ENCODE results near the gene OR51G2.
"Not testable (repeated sequence)": the region's sequence is repeated elsewhere in the genome, so short reads cannot be mapped to it uniquely, and the experiment has no call there.

The OR51G2 gene

GRCh38 chr11:4919250-4919649 is at the start of gene OR51G2:
OR51G2 (minus strand) TSS chr11:4919350; CDS start chr11:4915663, 3,687 bp downstream.
- no peak for DNase-seq (ENCODE audit: low spot score)

- DNase-seq (ENCODE audit: low spot score), result no peak
Measured at GRCh38 chr11:4962816-4963215, 43.7 kb upstream of the OR51G2 start.

- DNase-seq (ENCODE audit: low spot score), result no peak
Measured at GRCh38 chr11:4960877-4961276, 41.7 kb upstream of the OR51G2 start.

GRCh38 chr11:4957396-4957795 is 38.2 kb upstream of the OR51G2 start:
- no peak for DNase-seq (ENCODE audit: low spot score)

GRCh38 chr11:4955613-4956012 is 36.5 kb upstream of the OR51G2 start, which contains the start of gene OR51A2:
OR51A2 (minus strand) TSS chr11:4955713; CDS start chr11:4955713, 0 bp downstream.
- DNase-seq (ENCODE audit: low spot score), result not testable (repeated sequence)

GRCh38 chr11:4947505-4947904 is 28.4 kb upstream of the OR51G2 start, which contains the start of gene OR51A4:
OR51A4 (minus strand) TSS chr11:4947605; CDS start chr11:4947100, 505 bp downstream.
- DNase-seq (ENCODE audit: low spot score), result no peak

GRCh38 chr11:4936745-4937144 is 17.6 kb upstream of the OR51G2 start:
- no peak for DNase-seq (ENCODE audit: low spot score)

GRCh38 chr11:4932751-4933150 is 13.6 kb upstream of the OR51G2 start:
- no peak for DNase-seq (ENCODE audit: low spot score)

GRCh38 chr11:4926608-4927007 is 7.5 kb upstream of the OR51G2 start:
- no peak for DNase-seq (ENCODE audit: low spot score)

- no peak for DNase-seq (ENCODE audit: low spot score)
Measured at GRCh38 chr11:4924239-4924638, 5.1 kb upstream of the OR51G2 start, which contains the start of gene OR51G1. OR51G1 (minus strand) TSS chr11:4924339; CDS start chr11:4924339, 0 bp downstream.

GRCh38 chr11:4922304-4922703 is 3.2 kb upstream of the OR51G2 start:
- DNase-seq (ENCODE audit: low spot score), result no peak

GRCh38 chr11:4921796-4922195 is 2.6 kb upstream of the OR51G2 start:
- DNase-seq (ENCODE audit: low spot score), result no peak

GRCh38 chr11:4916581-4916980 is 2.6 kb downstream of the OR51G2 start:
- DNase-seq (ENCODE audit: low spot score), result no peak

GRCh38 chr11:4903484-4903883 is 15.7 kb downstream of the OR51G2 start, which contains the start of gene OR51A7:
OR51A7 (plus strand) TSS chr11:4903783; CDS start chr11:4907370, 3,587 bp downstream.
- DNase-seq (ENCODE audit: low spot score), result no peak

- DNase-seq (ENCODE audit: low spot score), result no peak
Measured at GRCh38 chr11:4891996-4892640, 27.0 kb downstream of the OR51G2 start.

- no peak for DNase-seq (ENCODE audit: low spot score)
Measured at GRCh38 chr11:4890279-4890678, 28.9 kb downstream of the OR51G2 start.

GRCh38 chr11:4887591-4887990 is 31.6 kb downstream of the OR51G2 start:
- DNase-seq (ENCODE audit: low spot score), result no peak

GRCh38 chr11:4886186-4886585 is 33.0 kb downstream of the OR51G2 start:
- DNase-seq (ENCODE audit: low spot score), result no peak

- no peak for DNase-seq (ENCODE audit: low spot score)
Measured at GRCh38 chr11:4884361-4884760, 34.8 kb downstream of the OR51G2 start.

- DNase-seq (ENCODE audit: low spot score), result no peak
Measured at GRCh38 chr11:4882543-4882942, 36.6 kb downstream of the OR51G2 start.

GRCh38 chr11:4881860-4882500 is 37.2 kb downstream of the OR51G2 start, which contains the start of gene OR51T1:
OR51T1 (plus strand) TSS chr11:4881900; CDS start chr11:4881900, 0 bp downstream.
- DNase-seq (ENCODE audit: low spot score), result no peak

- DNase-seq (ENCODE audit: low spot score), result no peak
Measured at GRCh38 chr11:4881188-4881587, 38.0 kb downstream of the OR51G2 start.

- no peak for DNase-seq (ENCODE audit: low spot score)
Measured at GRCh38 chr11:4865855-4866254, 53.3 kb downstream of the OR51G2 start.
